HG03469 (cell line): ENCODE measurements around the gene APOE.
"Not testable (repeated sequence)": the region's sequence is repeated elsewhere in the genome, so short reads cannot be mapped to it uniquely, and the experiment has no call there.

Source experiments
- ATAC-seq: cut with Tn5 transposase; IDR thresholded peaks from one replicate; pipeline ENCODE4 v1.9.1; 2021; ENCODE audit warnings: mild to moderate bottlenecking, moderate library complexity, moderate number of reproducible peaks; ENCODE audit not compliant: unreplicated experiment

The APOE gene

GRCh38 chr19:44908074-44908835 is 2.7 kb downstream of the APOE start:
- no peak for ATAC-seq

- ATAC-seq = no peak
These were observed 3.3 kb downstream of the APOE start for GRCh38 chr19:44908836-44909261.

- ATAC-seq = no peak
These were observed 4.2 kb downstream of the APOE start for GRCh38 chr19:44909775-44910174.

- not testable (repeated sequence) for ATAC-seq
These were observed 6.3 kb downstream of the APOE start for GRCh38 chr19:44911896-44912295.

GRCh38 chr19:44912854-44913253 is 7.3 kb downstream of the APOE start:
- no peak for ATAC-seq

- ATAC-seq = not testable (repeated sequence)
These were observed 8.2 kb downstream of the APOE start for GRCh38 chr19:44913512-44914432.

- peak; percentile 54 for ATAC-seq
These were observed 9.0 kb downstream of the APOE start, which contains the start of gene APOC1 for GRCh38 chr19:44914433-44915206. TSS of gene APOC1 (plus strand) at chr19:44914608. CDS start at chr19:44914892, 284 bp downstream.

- no peak for ATAC-seq
These were observed 18.7 kb downstream of the APOE start for GRCh38 chr19:44924243-44924725.

- no peak for ATAC-seq
These were observed 19.7 kb downstream of the APOE start for GRCh38 chr19:44925114-44925891.

GRCh38 chr19:44926245-44927077 is 20.9 kb downstream of the APOE start:
- ATAC-seq = not testable (repeated sequence)

- ATAC-seq = no peak
These were observed 22.1 kb downstream of the APOE start for GRCh38 chr19:44927746-44928145.

GRCh38 chr19:44930088-44930487 is 24.5 kb downstream of the APOE start:
- ATAC-seq = no peak

GRCh38 chr19:44931541-44931940 is 25.9 kb downstream of the APOE start:
- ATAC-seq = no peak

- ATAC-seq = no peak
These were observed 34.1 kb downstream of the APOE start for GRCh38 chr19:44939668-44940067.

GRCh38 chr19:44942067-44942571 is 36.5 kb downstream of the APOE start, which contains the start of gene APOC4:
TSS of gene APOC4 (plus strand) at chr19:44942237. CDS start at chr19:44942278, 41 bp downstream.
- no peak for ATAC-seq

- peak; percentile 64 for ATAC-seq
These were observed 38.2 kb downstream of the APOE start for GRCh38 chr19:44943801-44944249.

- no peak for ATAC-seq
These were observed 41.5 kb downstream of the APOE start for GRCh38 chr19:44947041-44947581.

GRCh38 chr19:44948237-44948636 is 42.6 kb downstream of the APOE start:
- no peak for ATAC-seq
